GM12872 (cell line): ENCODE data around the gene L3MBTL3.

Experiments
- CTCF ChIP-seq: IDR thresholded peaks from 3 replicates; pipeline ENCODE4 v1.5.1; 2011; ENCODE audit warnings: low read depth, mild to moderate bottlenecking, low read length, moderate library complexity; ENCODE audit not compliant: insufficient read depth

Gene L3MBTL3

GRCh38 chr6:130111031-130111430 lies 92.7 kb downstream of the L3MBTL3 start:
- no peak for TF ChIP-seq CTCF

GRCh38 chr6:130113201-130113710 lies 94.9 kb downstream of the L3MBTL3 start:
- no peak for TF ChIP-seq CTCF

DNA sequence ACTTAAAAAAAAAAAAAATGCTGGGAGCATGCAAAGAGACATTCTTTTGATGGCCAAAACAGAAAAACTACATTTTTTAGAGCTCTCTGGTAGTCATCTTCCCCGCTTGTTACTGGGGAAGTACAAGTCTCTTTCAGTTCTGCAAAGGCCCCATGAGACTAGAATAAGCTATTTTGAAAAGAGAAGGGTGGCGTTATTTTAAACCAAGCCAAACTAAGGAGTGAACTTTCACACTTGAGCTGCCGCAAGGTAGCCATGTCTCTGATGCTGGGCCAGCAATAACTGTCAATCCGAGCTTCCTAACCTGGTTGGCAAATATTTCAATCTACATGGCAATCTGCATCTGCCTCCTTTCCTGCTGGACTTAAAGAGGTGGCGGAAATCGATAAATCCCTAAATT lies 96.7 kb downstream of the L3MBTL3 start:
- no peak for TF ChIP-seq CTCF

- no peak for TF ChIP-seq CTCF
Measured at GRCh38 chr6:130116273-130116672, 97.9 kb downstream of the L3MBTL3 start.

DNA sequence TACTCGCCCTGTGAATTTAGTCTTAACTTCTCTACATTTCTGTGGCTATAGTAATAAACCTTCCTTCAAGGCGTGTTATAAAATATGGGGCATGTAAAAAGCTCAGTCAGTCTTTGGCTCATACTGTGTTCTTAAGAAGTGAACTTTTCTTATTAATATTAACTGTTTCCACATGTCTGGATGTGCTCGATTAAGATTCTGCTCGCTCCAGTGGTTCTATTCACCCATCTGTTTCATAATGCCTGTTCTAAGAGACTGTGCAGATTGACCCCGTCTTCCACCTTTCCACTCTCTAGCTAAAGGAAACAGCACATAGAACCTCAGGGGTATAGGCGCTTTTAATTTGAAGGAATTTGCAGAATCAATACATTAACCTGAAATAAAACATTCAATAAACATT lies 99.9 kb downstream of the L3MBTL3 start:
- TF ChIP-seq CTCF: no peak

DNA sequence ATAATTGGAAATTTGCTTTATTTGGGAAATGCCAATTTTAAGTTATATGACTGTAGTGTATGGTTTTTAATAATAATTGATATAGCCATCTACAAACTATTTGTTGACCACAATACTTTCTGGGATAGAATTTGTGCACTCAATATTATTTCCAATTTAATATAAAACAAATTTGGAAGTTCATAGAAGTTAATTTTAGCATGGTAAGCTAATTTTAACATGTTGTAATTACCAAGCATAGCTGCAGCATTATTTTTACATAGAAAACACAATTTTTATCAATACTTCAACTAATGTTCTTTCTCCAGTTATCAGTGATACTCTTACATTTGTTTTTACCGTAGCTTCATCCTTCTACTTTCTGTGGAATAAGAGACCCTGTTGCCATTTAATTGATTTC lies 100.8 kb downstream of the L3MBTL3 start:
- TF ChIP-seq CTCF: no peak

DNA sequence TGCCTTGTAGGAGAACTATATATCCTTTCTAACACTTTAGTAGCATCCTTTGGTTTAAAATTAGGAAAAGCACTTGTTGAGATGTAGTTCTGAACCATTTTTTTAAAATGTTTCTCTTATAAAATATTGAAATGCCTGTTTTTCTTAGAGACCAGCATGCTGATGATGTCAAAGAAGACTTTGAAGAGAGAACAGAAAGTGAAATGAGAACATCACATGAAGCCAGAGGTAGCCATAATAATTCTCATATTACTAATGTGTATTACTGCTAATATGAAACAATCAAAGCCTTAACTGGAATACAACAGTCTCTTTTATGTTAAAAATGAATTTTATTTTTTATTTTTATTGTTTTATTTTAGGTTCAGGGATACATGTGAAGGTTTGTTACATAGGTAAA lies 102.3 kb downstream of the L3MBTL3 start:
- no peak for TF ChIP-seq CTCF

DNA sequence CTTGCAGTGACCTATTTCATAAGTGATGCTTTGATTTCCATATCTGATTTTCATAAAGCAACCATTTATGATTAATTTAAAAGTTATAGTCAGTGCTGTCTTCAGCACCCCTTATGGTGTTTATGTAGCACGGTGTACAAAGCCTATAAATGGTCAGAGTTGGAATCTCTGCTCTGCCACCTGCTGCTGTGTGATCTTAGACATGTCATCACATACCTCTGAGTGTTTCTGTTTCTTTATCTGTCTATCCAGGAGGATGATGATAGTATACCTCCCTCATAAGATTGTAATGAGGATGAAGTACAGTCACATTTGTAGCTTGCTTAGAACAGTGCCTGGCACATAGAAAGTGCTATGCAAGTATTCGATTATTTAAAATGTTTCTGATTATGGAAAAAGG lies 103.9 kb downstream of the L3MBTL3 start:
- TF ChIP-seq CTCF: no peak
